Astrocyte (in vitro differentiated cells and primary cell): ENCODE results near the gene PTPRO.

ENCODE experiments used
- EZH2 ChIP-seq: IDR thresholded peaks from 2 replicates; pipeline ENCODE4 v1.6.1; 2012; ENCODE audit warnings: mild to moderate bottlenecking, low read length, inconsistent platforms; ENCODE audit not compliant: insufficient read depth
- TF ChIP-seq, protein P1 (sequence below): IDR thresholded peaks from 2 replicates; pipeline ENCODE4 v1.5.1; 2011; ENCODE audit warnings: low read depth, mild to moderate bottlenecking, inconsistent platforms, low read length, moderate library complexity; ENCODE audit not compliant: insufficient read depth

DNA sequence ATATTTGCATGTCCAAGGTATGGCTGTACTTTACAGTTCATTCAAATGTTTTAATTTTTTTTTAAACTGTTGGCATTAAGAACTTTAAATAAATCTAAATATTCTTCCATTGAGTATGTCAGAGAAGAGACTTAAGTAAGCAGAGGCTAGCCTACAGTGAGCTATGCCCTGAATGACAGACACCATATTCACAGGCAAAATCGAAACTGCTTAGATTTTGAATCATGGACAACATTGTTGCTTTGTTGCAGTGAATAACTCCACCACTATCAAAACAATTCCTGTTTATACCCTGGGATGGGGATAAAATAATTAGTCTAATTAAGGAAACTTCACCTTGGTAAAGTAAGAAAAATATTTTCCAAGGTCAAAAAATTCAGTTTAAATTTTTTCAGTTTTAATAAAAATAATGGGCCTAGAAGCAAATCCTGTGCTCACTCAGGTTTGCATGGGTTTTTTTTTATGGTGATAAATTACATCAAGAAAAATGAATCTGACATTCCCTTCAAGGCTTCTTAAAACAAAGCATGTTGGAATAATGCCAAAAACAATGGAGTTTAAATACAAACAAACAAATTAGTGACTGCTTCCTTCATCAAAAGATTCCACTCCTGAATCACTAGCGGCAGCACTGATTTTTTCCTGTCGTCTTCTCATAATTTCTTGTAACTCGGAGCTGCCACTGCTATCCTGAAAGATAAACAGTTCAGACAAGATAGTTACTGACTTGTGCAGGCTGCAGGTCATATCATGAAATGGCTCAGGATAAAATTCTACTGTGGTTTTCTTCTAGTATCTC is 298.6 kb downstream of the PTPRO start:
- TF ChIP-seq, protein P1, sequence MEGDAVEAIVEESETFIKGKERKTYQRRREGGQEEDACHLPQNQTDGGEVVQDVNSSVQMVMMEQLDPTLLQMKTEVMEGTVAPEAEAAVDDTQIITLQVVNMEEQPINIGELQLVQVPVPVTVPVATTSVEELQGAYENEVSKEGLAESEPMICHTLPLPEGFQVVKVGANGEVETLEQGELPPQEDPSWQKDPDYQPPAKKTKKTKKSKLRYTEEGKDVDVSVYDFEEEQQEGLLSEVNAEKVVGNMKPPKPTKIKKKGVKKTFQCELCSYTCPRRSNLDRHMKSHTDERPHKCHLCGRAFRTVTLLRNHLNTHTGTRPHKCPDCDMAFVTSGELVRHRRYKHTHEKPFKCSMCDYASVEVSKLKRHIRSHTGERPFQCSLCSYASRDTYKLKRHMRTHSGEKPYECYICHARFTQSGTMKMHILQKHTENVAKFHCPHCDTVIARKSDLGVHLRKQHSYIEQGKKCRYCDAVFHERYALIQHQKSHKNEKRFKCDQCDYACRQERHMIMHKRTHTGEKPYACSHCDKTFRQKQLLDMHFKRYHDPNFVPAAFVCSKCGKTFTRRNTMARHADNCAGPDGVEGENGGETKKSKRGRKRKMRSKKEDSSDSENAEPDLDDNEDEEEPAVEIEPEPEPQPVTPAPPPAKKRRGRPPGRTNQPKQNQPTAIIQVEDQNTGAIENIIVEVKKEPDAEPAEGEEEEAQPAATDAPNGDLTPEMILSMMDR: no peak
- TF ChIP-seq EZH2: no peak
